HEK293T (cell line): ENCODE results near the gene C19orf85.

Experiments used
- ELF4 ChIP-seq: fragments of 450-650 bp; IDR thresholded peaks from 2 replicates; pipeline ENCODE4 v1.6.1; 2017; ENCODE audit warnings: antibody characterized with exemption
- FOXA1 ChIP-seq: fragments of 450-650 bp; IDR thresholded peaks from 2 replicates; pipeline ENCODE4 v1.6.1; 2016; ENCODE audit warnings: mild to moderate bottlenecking
- FOXM1 ChIP-seq: fragments of 450-650 bp; IDR thresholded peaks from 2 replicates; pipeline ENCODE4 v1.6.1; 2017; ENCODE audit warnings: mild to moderate bottlenecking, borderline replicate concordance
- HDGF ChIP-seq: fragments of 450-650 bp; IDR thresholded peaks from 2 replicates; pipeline ENCODE4 v1.6.1; 2017; ENCODE audit warnings: antibody characterized with exemption, borderline replicate concordance
- L3MBTL2 ChIP-seq: fragments of 450-650 bp; conservative IDR thresholded peaks from 2 replicates; pipeline ENCODE4 v1.6.1; 2016; ENCODE audit warnings: mild to moderate bottlenecking
- SP1 ChIP-seq: fragments of 450-650 bp; IDR thresholded peaks from 2 replicates; pipeline ENCODE4 v1.6.1; 2017
- TARDBP ChIP-seq: fragments of 450-650 bp; IDR thresholded peaks from 2 replicates; pipeline ENCODE4 v1.6.1; 2016
- ZNF384 ChIP-seq: fragments of 450-650 bp; IDR thresholded peaks from 2 replicates; pipeline ENCODE4 v1.6.1; 2016
- TF ChIP-seq, protein P1 (sequence below): fragments of 450-650 bp; IDR thresholded peaks from 2 replicates; pipeline ENCODE4 v1.6.1; 2016

DNA sequence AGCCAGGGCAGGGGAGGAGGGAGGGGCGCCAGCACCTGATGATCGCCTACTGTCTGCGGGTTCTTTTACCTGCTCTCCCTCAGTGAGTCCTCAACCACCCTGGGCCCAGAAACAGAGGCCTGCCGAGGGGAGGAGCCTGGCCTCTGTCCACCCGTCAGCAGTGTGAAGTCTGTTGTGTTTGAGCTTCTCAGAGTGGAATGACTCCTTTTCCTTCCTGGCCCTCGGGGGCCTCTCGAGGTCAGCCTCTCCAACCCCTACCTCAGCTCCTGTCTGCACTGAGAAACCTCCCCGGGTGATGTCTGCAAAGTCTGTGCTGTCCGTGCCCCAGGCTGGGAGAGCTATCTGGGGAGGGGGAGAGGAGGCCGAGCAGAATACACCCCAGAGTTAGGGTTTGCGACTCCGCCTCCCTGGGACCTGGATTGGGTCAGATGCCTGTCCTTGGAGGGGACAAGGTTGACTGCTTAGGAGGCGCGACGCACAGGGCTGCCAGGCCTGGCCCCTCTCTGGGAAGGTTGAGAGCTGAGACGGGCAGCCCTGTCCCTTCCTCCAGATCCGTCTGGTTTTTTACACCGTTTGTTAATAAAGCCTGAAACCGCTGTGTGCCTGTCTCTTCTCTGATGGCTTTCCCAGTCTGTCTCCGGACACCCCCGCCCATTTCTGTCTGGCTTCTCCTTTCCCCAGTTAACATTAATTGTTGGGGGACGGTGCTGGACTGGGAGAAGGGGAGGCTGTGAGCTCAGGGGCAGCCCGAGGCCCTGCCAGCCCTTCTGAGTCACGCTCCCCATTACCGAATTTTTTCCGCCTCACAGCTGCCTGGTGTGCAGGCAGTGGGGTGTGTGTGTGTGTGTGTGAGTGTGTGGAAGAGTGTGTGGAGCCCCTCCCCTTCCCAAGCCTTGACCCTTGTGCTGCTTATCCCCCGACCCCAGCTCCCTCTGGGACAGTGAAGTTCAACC is 22.7 kb upstream of the C19orf85 start:
- TF ChIP-seq FOXA1 (no peak), FOXM1 (no peak), TARDBP (no peak), ZNF384 (no peak), ELF4 (no peak), SP1 (no peak), L3MBTL2 (no peak), HDGF (no peak)
- TF ChIP-seq, protein P1, sequence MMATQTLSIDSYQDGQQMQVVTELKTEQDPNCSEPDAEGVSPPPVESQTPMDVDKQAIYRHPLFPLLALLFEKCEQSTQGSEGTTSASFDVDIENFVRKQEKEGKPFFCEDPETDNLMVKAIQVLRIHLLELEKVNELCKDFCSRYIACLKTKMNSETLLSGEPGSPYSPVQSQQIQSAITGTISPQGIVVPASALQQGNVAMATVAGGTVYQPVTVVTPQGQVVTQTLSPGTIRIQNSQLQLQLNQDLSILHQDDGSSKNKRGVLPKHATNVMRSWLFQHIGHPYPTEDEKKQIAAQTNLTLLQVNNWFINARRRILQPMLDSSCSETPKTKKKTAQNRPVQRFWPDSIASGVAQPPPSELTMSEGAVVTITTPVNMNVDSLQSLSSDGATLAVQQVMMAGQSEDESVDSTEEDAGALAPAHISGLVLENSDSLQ, result no peak
